Mesothelial cell of epicardium (in vitro differentiated cells): ENCODE data around the gene PPP1R12C. TPM values are rescaled to one million over a fixed set of nuclear protein-coding genes. Genes with fewer than 3 reads are reported as not detected.

Experiments
- DNase-seq, 2 experiments: peaks; one replicate each; pipeline ENCODE4 v3.0.0; 2021; ENCODE audit warnings: low spot score in 2 of 2; ENCODE audit not compliant: unreplicated experiment in 2 of 2
- H3K27ac Mint-ChIP-seq: 2 replicates; pipeline ENCODE4 v1.8.0; 2021; ENCODE audit warnings: mixed read lengths
- H3K27me3 Mint-ChIP-seq: 2 replicates; pipeline ENCODE4 v1.8.0; 2021; ENCODE audit warnings: low read depth, mixed read lengths
- H3K36me3 Mint-ChIP-seq: 2 replicates; pipeline ENCODE4 v1.8.0; 2021; ENCODE audit warnings: mixed read lengths
- H3K4me1 Mint-ChIP-seq: 2 replicates; pipeline ENCODE4 v1.8.0; 2021; ENCODE audit warnings: mixed read lengths
- H3K4me3 Mint-ChIP-seq: 2 replicates; pipeline ENCODE4 v1.8.0; 2021; ENCODE audit warnings: mild to moderate bottlenecking, moderate library complexity, mixed read lengths
- H3K9me3 Mint-ChIP-seq: 2 replicates; pipeline ENCODE4 v1.8.0; 2021; ENCODE audit warnings: mixed read lengths
- total RNA-seq: library from RNA; stranded (reverse); gene quantifications from 3 replicates; pipeline ENCODE4 v1.2.1, GENCODE V29; 2021
- TF ChIP-seq, protein P1 (sequence below): fragments of 200-600 bp; sonication (generic); IDR thresholded peaks from one replicate; pipeline ENCODE4 v1.5.0; 2021; ENCODE audit warnings: antibody characterized with exemption; ENCODE audit not compliant: unreplicated experiment

PPP1R12C gene
- total RNA-seq, 1 donor from 2014 or later: 111 TPM

- Mint-ChIP-seq H3K9me3 (no peaks in the 10 kb centered on the region), H3K27me3 (peaks cover 38% of the 10 kb centered on the region), H3K36me3 (no peaks in the 10 kb centered on the region), H3K27ac (no peak overlapping the region), H3K4me3 (no peak overlapping the region), H3K4me1 (no peaks in the 10 kb centered on the region)
- no peak for DNase-seq
- TF ChIP-seq, protein P1, sequence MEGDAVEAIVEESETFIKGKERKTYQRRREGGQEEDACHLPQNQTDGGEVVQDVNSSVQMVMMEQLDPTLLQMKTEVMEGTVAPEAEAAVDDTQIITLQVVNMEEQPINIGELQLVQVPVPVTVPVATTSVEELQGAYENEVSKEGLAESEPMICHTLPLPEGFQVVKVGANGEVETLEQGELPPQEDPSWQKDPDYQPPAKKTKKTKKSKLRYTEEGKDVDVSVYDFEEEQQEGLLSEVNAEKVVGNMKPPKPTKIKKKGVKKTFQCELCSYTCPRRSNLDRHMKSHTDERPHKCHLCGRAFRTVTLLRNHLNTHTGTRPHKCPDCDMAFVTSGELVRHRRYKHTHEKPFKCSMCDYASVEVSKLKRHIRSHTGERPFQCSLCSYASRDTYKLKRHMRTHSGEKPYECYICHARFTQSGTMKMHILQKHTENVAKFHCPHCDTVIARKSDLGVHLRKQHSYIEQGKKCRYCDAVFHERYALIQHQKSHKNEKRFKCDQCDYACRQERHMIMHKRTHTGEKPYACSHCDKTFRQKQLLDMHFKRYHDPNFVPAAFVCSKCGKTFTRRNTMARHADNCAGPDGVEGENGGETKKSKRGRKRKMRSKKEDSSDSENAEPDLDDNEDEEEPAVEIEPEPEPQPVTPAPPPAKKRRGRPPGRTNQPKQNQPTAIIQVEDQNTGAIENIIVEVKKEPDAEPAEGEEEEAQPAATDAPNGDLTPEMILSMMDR: no peak
Measured at GRCh38 chr19:55131421-55131820, 14.0 kb upstream of the PPP1R12C start.

GRCh38 chr19:55119053-55119452, 1.6 kb upstream of the PPP1R12C start:
- H3K27ac Mint-ChIP-seq: no peak overlapping the region
- H3K4me1 Mint-ChIP-seq: peaks cover 29% of the 10 kb centered on the region
- TF ChIP-seq, protein P1: no peak
- DNase-seq: no peak
- H3K9me3 Mint-ChIP-seq: no peaks in the 10 kb centered on the region
- H3K36me3 Mint-ChIP-seq: no peaks in the 10 kb centered on the region
- peak overlapping the region; percentile 93 for H3K4me3 Mint-ChIP-seq
- peaks cover 31% of the 10 kb centered on the region for H3K27me3 Mint-ChIP-seq

GRCh38 chr19:55118401-55118991, 1.1 kb upstream of the PPP1R12C start:
- TF ChIP-seq, protein P1: no peak
- Mint-ChIP-seq H3K4me1 (peaks cover 33% of the 10 kb centered on the region), H3K36me3 (no peaks in the 10 kb centered on the region), H3K9me3 (no peaks in the 10 kb centered on the region), H3K27ac (peak overlapping the region; percentile 98), H3K27me3 (peaks cover 26% of the 10 kb centered on the region), H3K4me3 (peak overlapping the region; percentile 93)
- no peak for DNase-seq

DNA sequence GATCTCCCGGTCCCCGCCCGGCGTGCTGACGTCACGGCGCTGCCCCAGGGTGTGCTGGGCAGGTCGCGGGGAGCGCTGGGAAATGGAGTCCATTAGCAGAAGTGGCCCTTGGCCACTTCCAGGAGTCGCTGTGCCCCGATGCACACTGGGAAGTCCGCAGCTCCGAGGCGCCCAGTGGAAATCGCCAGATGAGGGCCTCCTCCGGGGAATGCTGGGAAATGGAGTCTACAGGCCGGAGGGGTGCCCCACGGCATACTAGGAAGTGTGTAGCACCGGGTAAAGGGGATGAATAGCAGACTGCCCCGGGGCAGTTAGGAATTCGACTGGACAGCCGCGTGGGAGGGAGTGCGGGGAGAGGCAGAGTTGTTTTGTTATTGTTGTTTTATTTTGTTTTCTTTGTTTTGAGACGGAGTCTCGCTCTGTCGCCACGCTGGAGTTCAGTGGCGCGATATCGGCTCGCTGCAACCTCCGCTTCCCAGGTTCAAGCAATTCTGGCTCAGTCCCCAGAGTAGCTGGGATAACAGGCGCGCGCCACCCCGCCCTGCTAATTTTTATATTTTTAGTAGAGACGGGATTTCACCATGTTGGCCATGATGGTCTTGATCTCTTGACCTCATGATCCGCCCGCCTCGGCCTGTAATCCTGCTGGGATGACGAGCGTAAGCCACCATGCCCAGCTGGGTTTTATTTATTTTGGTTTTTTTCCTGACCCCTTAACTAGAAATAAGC, 390 bp upstream of the PPP1R12C start:
- H3K9me3 Mint-ChIP-seq: no peaks in the 10 kb centered on the region
- peaks cover 19% of the 10 kb centered on the region for H3K27me3 Mint-ChIP-seq
- no peaks in the 10 kb centered on the region for H3K36me3 Mint-ChIP-seq
- H3K27ac Mint-ChIP-seq: peak overlapping the region; percentile 98
- H3K4me3 Mint-ChIP-seq: peak overlapping the region; percentile 93
- TF ChIP-seq, protein P1: no peak
- DNase-seq: peak; percentile 89 to 92
- peaks cover 35% of the 10 kb centered on the region for H3K4me1 Mint-ChIP-seq

DNA sequence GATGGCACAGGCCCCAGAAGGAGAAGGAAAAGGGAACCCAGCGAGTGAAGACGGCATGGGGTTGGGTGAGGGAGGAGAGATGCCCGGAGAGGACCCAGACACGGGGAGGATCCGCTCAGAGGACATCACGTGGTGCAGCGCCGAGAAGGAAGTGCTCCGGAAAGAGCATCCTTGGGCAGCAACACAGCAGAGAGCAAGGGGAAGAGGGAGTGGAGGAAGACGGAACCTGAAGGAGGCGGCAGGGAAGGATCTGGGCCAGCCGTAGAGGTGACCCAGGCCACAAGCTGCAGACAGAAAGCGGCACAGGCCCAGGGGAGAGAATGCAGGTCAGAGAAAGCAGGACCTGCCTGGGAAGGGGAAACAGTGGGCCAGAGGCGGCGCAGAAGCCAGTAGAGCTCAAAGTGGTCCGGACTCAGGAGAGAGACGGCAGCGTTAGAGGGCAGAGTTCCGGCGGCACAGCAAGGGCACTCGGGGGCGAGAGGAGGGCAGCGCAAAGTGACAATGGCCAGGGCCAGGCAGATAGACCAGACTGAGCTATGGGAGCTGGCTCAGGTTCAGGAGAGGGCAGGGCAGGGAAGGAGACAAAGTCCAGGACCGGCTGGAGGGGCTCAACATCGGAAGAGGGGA, 1.1 kb downstream of the PPP1R12C start:
- Mint-ChIP-seq H3K27me3 (peaks cover 9% of the 10 kb centered on the region), H3K36me3 (no peaks in the 10 kb centered on the region), H3K27ac (peak overlapping the region; percentile 97), H3K4me3 (peak overlapping the region; percentile 85), H3K4me1 (peaks cover 35% of the 10 kb centered on the region), H3K9me3 (no peaks in the 10 kb centered on the region)
- TF ChIP-seq, protein P1: no peak
- no peak for DNase-seq
